ENCODE measurements around the gene PHYKPL.

GRCh38 chr5:178203670-178204181 is 28.9 kb downstream of the PHYKPL start:
- TF ChIP-seq CTCF (IDR thresholded peaks at IDR 0.05) (no peak), EP300 (IDR thresholded peaks at IDR 0.05) (no peak), POLR2A (IDR thresholded peaks at IDR 0.05) (no peak)
